GM19043 (cell line): ENCODE results near the gene ASXL2.
A peak's percentile ranks its signal among the peaks of the same experiment; 100 is the strongest.

ENCODE experiments used
- ATAC-seq: cut with Tn5 transposase; IDR thresholded peaks from one replicate; pipeline ENCODE4 v1.9.1; 2021; ENCODE audit warnings: low read depth; ENCODE audit not compliant: unreplicated experiment

The ASXL2 gene

GRCh38 chr2:25808006-25808383 is 70.3 kb downstream of the ASXL2 start:
- ATAC-seq, result no peak

- no peak for ATAC-seq
These were observed 71.3 kb downstream of the ASXL2 start for GRCh38 chr2:25806941-25807340.

GRCh38 chr2:25805987-25806386 is 72.3 kb downstream of the ASXL2 start:
- ATAC-seq, result no peak

- ATAC-seq, result no peak
These were observed 73.9 kb downstream of the ASXL2 start for GRCh38 chr2:25804338-25804737.

- no peak for ATAC-seq
These were observed 79.0 kb downstream of the ASXL2 start for GRCh38 chr2:25799301-25799700.

GRCh38 chr2:25797620-25798488 is 80.4 kb downstream of the ASXL2 start:
- ATAC-seq, result no peak

GRCh38 chr2:25794544-25795276 is 83.6 kb downstream of the ASXL2 start:
- ATAC-seq, result no peak

- no peak for ATAC-seq
These were observed 88.1 kb downstream of the ASXL2 start for GRCh38 chr2:25790074-25790790.

- ATAC-seq, result no peak
These were observed 89.8 kb downstream of the ASXL2 start for GRCh38 chr2:25788457-25788856.

- no peak for ATAC-seq
These were observed 91.3 kb downstream of the ASXL2 start for GRCh38 chr2:25787020-25787419.

- no peak for ATAC-seq
These were observed 93.9 kb downstream of the ASXL2 start for GRCh38 chr2:25784404-25784803.

GRCh38 chr2:25777077-25777476 is 101.2 kb downstream of the ASXL2 start:
- no peak for ATAC-seq

- ATAC-seq, result no peak
These were observed 106.2 kb downstream of the ASXL2 start for GRCh38 chr2:25772078-25772477.

GRCh38 chr2:25763575-25763974 is 114.7 kb downstream of the ASXL2 start:
- ATAC-seq, result no peak

GRCh38 chr2:25760297-25760696 is 118.0 kb downstream of the ASXL2 start:
- no peak for ATAC-seq

GRCh38 chr2:25758348-25758747 is 119.9 kb downstream of the ASXL2 start:
- no peak for ATAC-seq

- no peak for ATAC-seq
These were observed 120.4 kb downstream of the ASXL2 start for GRCh38 chr2:25757906-25758305.

GRCh38 chr2:25756536-25756935 is 121.8 kb downstream of the ASXL2 start:
- ATAC-seq, result no peak

- ATAC-seq, result no peak
These were observed 128.6 kb downstream of the ASXL2 start for GRCh38 chr2:25749676-25750075.

- no peak for ATAC-seq
These were observed 134.2 kb downstream of the ASXL2 start for GRCh38 chr2:25744055-25744454.

- peak; percentile 59 for ATAC-seq
These were observed 135.0 kb downstream of the ASXL2 start for GRCh38 chr2:25743132-25743830.
